ENCODE results near the gene AACS. TPM values are rescaled to one million over a fixed set of nuclear protein-coding genes. Genes with fewer than 3 reads are reported as not detected.

The AACS gene
- polyA plus RNA-seq, 1 experiment: 18.0 TPM

DNA sequence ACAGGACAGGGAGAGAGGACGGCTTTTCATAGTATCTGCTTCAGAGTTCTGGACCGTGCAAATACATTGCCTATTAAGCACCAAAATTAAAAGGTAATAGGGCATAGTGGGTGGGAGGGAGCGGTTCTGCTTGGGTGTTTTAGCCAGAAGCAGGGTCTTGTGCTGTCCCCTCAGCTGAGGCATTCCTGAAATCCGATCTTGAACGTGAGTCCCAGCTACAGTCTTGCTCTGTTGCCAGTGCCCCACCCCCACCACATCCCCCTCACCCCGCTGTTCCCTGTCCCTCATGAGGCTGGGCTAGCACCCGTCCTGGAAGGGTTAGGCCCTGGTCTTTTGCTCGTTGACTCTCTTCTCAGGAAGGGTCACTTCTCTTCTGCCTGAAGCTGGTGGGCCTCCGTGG lies 48.6 kb downstream of the AACS start:
- Histone ChIP-seq H3K4me3 (ENCODE audit: low read depth, low read length) (no peak overlapping the region), H3K9me3 (ENCODE audit: control insufficient read depth, insufficient read depth, low read length) (no peaks in the 10 kb centered on the region; the same call in 1 of the 2 replicates), H3K27ac (ENCODE audit: low read depth, low read length) (no peak overlapping the region), H3K27me3 (ENCODE audit: control insufficient read depth, insufficient read depth, low read length) (no peaks in the 10 kb centered on the region)
- DNase-seq (ENCODE audit: low read depth, low spot score): no peak
- ChIA-PET POLR2A (no interaction called here), CTCF (no interaction called here)
- TF ChIP-seq, protein P1, sequence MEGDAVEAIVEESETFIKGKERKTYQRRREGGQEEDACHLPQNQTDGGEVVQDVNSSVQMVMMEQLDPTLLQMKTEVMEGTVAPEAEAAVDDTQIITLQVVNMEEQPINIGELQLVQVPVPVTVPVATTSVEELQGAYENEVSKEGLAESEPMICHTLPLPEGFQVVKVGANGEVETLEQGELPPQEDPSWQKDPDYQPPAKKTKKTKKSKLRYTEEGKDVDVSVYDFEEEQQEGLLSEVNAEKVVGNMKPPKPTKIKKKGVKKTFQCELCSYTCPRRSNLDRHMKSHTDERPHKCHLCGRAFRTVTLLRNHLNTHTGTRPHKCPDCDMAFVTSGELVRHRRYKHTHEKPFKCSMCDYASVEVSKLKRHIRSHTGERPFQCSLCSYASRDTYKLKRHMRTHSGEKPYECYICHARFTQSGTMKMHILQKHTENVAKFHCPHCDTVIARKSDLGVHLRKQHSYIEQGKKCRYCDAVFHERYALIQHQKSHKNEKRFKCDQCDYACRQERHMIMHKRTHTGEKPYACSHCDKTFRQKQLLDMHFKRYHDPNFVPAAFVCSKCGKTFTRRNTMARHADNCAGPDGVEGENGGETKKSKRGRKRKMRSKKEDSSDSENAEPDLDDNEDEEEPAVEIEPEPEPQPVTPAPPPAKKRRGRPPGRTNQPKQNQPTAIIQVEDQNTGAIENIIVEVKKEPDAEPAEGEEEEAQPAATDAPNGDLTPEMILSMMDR (IDR thresholded peaks at IDR 0.05; ENCODE audit: low read depth, low read length): no peak

DNA sequence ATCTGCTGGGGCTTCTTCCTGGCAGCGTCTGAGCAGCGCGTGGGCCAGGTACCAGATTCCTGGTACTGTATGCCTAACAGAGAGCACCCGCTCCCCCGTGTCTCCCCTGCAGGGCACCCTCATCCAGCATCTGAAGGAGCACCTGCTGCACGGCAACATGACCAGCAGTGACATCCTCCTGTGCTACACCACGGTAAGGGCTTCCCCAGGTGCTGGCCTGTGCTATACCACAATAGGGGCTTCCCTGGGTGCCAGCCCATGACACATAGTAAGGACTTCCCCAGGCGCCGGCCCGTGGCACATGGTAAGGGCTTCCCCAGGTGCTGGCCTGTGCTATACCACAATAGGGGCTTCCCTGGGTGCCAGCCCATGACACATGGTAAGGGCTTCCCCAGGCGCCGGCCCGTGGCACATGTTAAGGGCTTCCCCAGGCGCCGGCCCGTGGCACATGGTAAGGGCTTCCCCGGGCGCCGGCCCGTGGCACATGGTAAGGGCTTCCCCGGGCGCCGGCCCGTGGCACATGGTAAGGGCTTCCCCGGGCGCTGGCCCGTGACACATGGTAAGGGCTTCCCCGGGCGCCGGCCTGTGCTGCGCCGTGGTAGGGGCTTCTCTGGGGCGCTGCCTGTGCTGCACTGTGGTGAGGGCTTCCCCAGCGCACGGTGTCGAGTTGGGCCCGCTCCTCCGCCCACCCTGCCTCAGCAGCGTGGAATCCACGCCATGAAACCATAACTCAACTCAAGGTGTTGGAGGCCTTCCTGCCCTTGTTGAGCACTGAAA lies 49.3 kb downstream of the AACS start:
- Histone ChIP-seq H3K9me3 (ENCODE audit: control insufficient read depth, insufficient read depth, low read length) (no peaks in the 10 kb centered on the region; the same call in 1 of the 2 replicates), H3K4me3 (ENCODE audit: low read depth, low read length) (no peak overlapping the region), H3K27ac (ENCODE audit: low read depth, low read length) (no peak overlapping the region), H3K27me3 (ENCODE audit: control insufficient read depth, insufficient read depth, low read length) (no peaks in the 10 kb centered on the region)
- TF ChIP-seq, protein P1 (IDR thresholded peaks at IDR 0.05; ENCODE audit: low read depth, low read length): no peak
- CTCF ChIA-PET: no interaction called here
- POLR2A ChIA-PET: no interaction called here
- no peak for DNase-seq (ENCODE audit: low read depth, low spot score)

DNA sequence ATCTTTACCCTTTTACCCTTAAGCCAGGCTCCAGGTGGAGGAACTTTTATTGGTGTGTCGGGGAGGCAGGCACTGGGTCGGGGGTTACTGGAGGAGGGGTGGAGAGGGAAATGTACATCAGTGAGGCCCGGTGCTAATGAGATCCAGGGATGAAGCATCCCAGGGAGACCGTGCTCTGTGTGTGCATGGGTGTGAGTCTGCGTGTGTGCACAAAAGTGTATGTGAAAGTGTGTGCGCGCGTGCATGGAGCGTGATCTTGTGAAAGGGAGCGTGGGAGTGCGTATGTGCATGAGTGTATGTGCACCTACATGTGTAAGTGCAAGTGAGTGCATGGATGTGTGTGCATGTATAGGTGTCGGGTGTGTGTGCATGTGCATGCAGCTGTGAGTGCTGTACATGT lies 55.3 kb downstream of the AACS start:
- H3K27me3 ChIP-seq (ENCODE audit: control insufficient read depth, insufficient read depth, low read length): no peaks in the 10 kb centered on the region
- ChIA-PET CTCF (no interaction called here), POLR2A (no interaction called here)
- H3K9me3 ChIP-seq (ENCODE audit: control insufficient read depth, insufficient read depth, low read length): no peaks in the 10 kb centered on the region
- H3K4me3 ChIP-seq (ENCODE audit: low read depth, low read length): no peak overlapping the region
- DNase-seq (ENCODE audit: low read depth, low spot score): no peak
- TF ChIP-seq, protein P1 (IDR thresholded peaks at IDR 0.05; ENCODE audit: low read depth, low read length): no peak
- no peak overlapping the region for H3K27ac ChIP-seq (ENCODE audit: low read depth, low read length)

DNA sequence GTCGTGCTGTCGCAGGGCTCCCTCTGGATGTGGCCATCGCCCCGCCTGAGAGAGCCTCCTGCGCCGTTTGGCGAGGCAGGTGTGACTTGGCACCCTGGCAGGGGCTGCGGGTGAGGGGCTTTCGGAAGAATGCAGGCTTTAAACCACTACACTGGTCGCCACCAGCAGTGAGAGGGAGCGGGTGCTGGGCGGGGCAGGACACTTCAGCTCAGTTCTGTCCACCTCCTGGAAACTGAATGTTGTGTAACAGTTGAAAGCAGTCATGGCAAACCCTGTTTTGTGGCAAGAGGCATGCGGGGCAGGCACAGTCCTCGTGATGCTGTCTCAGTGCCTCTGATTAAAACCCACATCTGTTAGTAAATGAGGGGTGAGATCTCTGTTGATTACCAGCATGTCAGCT lies 55.9 kb downstream of the AACS start:
- H3K4me3 ChIP-seq (ENCODE audit: low read depth, low read length): no peak overlapping the region
- H3K9me3 ChIP-seq (ENCODE audit: control insufficient read depth, insufficient read depth, low read length): no peaks in the 10 kb centered on the region
- H3K27me3 ChIP-seq (ENCODE audit: control insufficient read depth, insufficient read depth, low read length): no peaks in the 10 kb centered on the region
- no peak for DNase-seq (ENCODE audit: low read depth, low spot score)
- CTCF ChIA-PET: no interaction called here
- TF ChIP-seq, protein P1 (IDR thresholded peaks at IDR 0.05; ENCODE audit: low read depth, low read length): no peak
- POLR2A ChIA-PET: no interaction called here
- H3K27ac ChIP-seq (ENCODE audit: low read depth, low read length): no peak overlapping the region

DNA sequence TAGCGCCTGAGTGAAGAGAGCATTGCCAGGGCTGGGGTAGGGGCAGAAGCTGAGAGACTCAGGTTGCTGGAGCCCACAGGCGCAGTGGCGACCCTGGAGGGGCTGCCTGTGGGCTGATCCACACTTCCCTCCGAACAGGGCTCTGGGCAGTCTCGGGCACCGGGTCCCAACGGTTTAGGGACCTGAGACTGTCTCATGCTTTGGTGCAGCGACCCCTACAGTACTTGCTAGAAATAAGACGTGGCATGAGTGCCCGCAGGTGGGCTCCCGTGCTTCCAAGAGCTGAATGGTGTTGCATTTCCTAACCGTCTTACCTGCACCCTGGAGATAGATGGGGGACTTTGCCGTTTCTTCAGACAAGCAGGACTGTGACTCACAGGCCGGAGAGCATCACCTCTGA lies 57.4 kb downstream of the AACS start:
- ChIA-PET CTCF (no interaction called here), POLR2A (no interaction called here)
- Histone ChIP-seq H3K4me3 (ENCODE audit: low read depth, low read length) (no peak overlapping the region), H3K9me3 (ENCODE audit: control insufficient read depth, insufficient read depth, low read length) (no peaks in the 10 kb centered on the region), H3K27ac (ENCODE audit: low read depth, low read length) (no peak overlapping the region), H3K27me3 (ENCODE audit: control insufficient read depth, insufficient read depth, low read length) (no peaks in the 10 kb centered on the region)
- TF ChIP-seq, protein P1 (IDR thresholded peaks at IDR 0.05; ENCODE audit: low read depth, low read length): no peak
- no peak for DNase-seq (ENCODE audit: low read depth, low spot score)
